Chondrocyte (in vitro differentiated cells): Measurements from ENCODE around the gene EYA4. TPM values are rescaled to one million over a fixed set of nuclear protein-coding genes. Genes with fewer than 3 reads are reported as not detected.
A peak's percentile ranks its signal among the peaks of the same experiment; 100 is the strongest.

Source experiments
- DNase-seq: peaks from one replicate; pipeline ENCODE4 v3.0.0; 2021; ENCODE audit warnings: mixed read lengths, low spot score
- H3K27ac Mint-ChIP-seq: one replicate; pipeline ENCODE4 v1.8.0; 2021; ENCODE audit warnings: mild to moderate bottlenecking, moderate library complexity, mixed read lengths; ENCODE audit not compliant: unreplicated experiment
- H3K27me3 Mint-ChIP-seq: 2 replicates; pipeline ENCODE4 v1.8.0; 2021; ENCODE audit warnings: low read depth, mixed read lengths
- H3K36me3 Mint-ChIP-seq: 2 replicates; pipeline ENCODE4 v1.8.0; 2021; ENCODE audit warnings: low read depth, mixed read lengths
- H3K4me1 Mint-ChIP-seq: 2 replicates; pipeline ENCODE4 v1.8.0; 2021; ENCODE audit warnings: low read depth, mild to moderate bottlenecking, mixed read lengths
- H3K4me3 Mint-ChIP-seq: one replicate; pipeline ENCODE4 v1.8.0; 2021; ENCODE audit warnings: mild to moderate bottlenecking, moderate library complexity, mixed read lengths; ENCODE audit not compliant: unreplicated experiment
- H3K9me3 Mint-ChIP-seq: 2 replicates; pipeline ENCODE4 v1.8.0; 2021; ENCODE audit warnings: low read depth, mixed read lengths
- total RNA-seq: library from RNA; stranded (reverse); gene quantifications from 3 replicates; pipeline ENCODE4 v1.2.1, GENCODE V29; 2021
- TF ChIP-seq, protein P1 (sequence below): fragments of 200-600 bp; sonication (generic); IDR thresholded peaks from 2 replicates; pipeline ENCODE4 v1.5.0; 2021; ENCODE audit warnings: antibody characterized with exemption, mild to moderate bottlenecking, moderate library complexity

EYA4 gene
- total RNA-seq, 1 donor from 2014 or later, result 7.9 TPM

- Mint-ChIP-seq H3K27me3 (no peaks in the 10 kb centered on the region), H3K36me3 (no peaks in the 10 kb centered on the region), H3K4me1 (peaks cover 6% of the 10 kb centered on the region), H3K9me3 (no peaks in the 10 kb centered on the region), H3K4me3 (no peak overlapping the region), H3K27ac (no peak overlapping the region)
- TF ChIP-seq, protein P1, sequence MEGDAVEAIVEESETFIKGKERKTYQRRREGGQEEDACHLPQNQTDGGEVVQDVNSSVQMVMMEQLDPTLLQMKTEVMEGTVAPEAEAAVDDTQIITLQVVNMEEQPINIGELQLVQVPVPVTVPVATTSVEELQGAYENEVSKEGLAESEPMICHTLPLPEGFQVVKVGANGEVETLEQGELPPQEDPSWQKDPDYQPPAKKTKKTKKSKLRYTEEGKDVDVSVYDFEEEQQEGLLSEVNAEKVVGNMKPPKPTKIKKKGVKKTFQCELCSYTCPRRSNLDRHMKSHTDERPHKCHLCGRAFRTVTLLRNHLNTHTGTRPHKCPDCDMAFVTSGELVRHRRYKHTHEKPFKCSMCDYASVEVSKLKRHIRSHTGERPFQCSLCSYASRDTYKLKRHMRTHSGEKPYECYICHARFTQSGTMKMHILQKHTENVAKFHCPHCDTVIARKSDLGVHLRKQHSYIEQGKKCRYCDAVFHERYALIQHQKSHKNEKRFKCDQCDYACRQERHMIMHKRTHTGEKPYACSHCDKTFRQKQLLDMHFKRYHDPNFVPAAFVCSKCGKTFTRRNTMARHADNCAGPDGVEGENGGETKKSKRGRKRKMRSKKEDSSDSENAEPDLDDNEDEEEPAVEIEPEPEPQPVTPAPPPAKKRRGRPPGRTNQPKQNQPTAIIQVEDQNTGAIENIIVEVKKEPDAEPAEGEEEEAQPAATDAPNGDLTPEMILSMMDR, result no peak
- no peak for DNase-seq
Measured at GRCh38 chr6:133350928-133351327, 109.8 kb downstream of the EYA4 start.

DNA sequence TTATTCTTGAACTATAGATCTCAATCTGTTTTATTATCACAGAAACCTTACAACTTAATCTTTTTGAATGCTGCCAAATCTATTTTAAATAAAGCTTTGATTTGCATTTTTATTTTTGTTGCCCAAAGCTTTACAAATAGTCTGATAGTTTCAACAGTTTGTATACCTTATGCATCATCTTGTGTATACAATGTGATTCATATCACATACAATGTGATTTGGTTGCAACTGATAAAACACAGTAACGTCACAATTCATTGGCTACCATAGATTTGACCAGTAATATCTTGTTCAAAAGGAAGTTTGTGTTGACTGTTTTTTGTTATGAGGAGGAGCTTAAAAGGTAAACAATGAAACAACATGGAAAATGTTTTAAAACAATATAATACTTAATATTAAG is 110.9 kb downstream of the EYA4 start:
- no peak overlapping the region for H3K4me3 Mint-ChIP-seq
- H3K4me1 Mint-ChIP-seq, result peaks cover 6% of the 10 kb centered on the region
- H3K27ac Mint-ChIP-seq, result no peak overlapping the region
- no peaks in the 10 kb centered on the region for H3K9me3 Mint-ChIP-seq
- H3K36me3 Mint-ChIP-seq, result no peaks in the 10 kb centered on the region
- no peaks in the 10 kb centered on the region for H3K27me3 Mint-ChIP-seq
- TF ChIP-seq, protein P1, result no peak
- DNase-seq, result no peak

DNA sequence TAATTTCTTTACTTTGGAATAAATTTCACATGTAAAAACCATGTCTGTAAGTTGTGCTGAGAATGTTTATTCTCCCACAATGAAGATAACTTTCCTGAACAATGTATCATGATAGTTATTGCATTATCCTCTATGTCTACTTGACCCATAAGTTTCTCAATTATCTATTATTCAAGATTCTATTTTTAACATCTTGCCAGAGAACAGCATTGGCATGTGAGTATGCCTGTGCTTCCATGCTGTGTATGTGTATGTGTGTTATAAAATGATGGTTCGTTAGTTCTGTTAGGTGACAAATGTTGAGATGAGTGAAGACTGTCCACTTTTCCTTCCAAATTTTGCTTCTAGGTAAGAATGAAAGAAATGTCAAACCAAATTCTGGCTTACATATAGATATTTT is 111.9 kb downstream of the EYA4 start:
- no peaks in the 10 kb centered on the region for H3K27me3 Mint-ChIP-seq
- H3K9me3 Mint-ChIP-seq, result no peaks in the 10 kb centered on the region
- no peak for DNase-seq
- peaks cover 6% of the 10 kb centered on the region for H3K4me1 Mint-ChIP-seq
- no peaks in the 10 kb centered on the region for H3K36me3 Mint-ChIP-seq
- TF ChIP-seq, protein P1, result no peak
- H3K27ac Mint-ChIP-seq, result no peak overlapping the region
- no peak overlapping the region for H3K4me3 Mint-ChIP-seq

DNA sequence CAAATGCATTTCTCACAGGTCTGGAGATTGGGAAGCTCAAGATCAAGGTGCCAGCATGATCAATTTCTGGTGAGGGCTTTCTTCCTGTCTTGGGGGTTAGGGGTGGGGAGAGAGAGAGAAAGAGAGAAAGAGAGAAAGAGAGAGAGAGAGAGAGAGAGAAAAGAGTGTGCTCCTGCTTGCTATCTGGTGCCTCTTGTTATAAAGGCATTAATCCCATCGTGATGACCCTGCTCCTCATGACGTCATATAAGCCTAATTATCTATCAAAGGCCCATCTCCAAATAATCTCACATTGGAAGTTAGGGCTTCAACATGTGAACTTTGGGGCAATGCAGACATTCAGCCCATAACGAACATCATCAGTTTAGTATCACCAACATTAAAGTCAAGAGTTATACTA is 114.8 kb downstream of the EYA4 start:
- peaks cover 10% of the 10 kb centered on the region for H3K4me1 Mint-ChIP-seq
- no peaks in the 10 kb centered on the region for H3K9me3 Mint-ChIP-seq
- no peak for DNase-seq
- H3K27me3 Mint-ChIP-seq, result no peaks in the 10 kb centered on the region
- TF ChIP-seq, protein P1, result no peak
- no peak overlapping the region for H3K27ac Mint-ChIP-seq
- H3K36me3 Mint-ChIP-seq, result no peaks in the 10 kb centered on the region
- no peak overlapping the region for H3K4me3 Mint-ChIP-seq

DNA sequence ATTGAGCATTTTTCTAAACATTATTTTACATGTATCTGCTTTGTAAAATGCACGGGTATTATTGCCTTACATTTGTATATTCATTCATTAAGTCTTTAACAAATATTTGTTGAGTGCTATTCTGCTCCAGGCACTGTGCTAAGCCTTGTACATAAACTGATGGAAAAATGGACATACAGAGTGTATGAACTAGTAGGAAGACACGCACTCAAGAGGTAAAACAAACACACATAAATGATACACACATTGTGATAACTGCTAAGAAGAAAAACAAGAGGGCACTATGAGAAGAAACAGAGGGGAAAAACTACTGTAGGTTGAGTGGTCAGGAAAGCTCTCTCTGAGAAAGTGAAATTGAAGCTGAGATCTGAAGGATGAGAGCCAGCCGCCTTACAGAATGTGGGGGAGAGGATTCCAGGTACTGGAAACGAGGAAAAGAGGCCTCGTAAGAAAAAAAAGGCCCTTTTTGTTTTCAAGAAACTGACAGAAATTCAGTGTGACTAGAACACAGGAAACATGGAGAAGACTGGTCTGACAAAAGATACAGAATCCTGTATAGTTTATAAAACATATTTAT is 117.5 kb downstream of the EYA4 start:
- no peak overlapping the region for H3K4me3 Mint-ChIP-seq
- peaks cover 4% of the 10 kb centered on the region for H3K4me1 Mint-ChIP-seq
- no peaks in the 10 kb centered on the region for H3K36me3 Mint-ChIP-seq
- H3K27ac Mint-ChIP-seq, result peak overlapping the region; percentile 8
- H3K27me3 Mint-ChIP-seq, result peaks cover 1% of the 10 kb centered on the region
- no peaks in the 10 kb centered on the region for H3K9me3 Mint-ChIP-seq
- DNase-seq, result no peak
- TF ChIP-seq, protein P1, result no peak
